Calu3 (cell line): Measurements from ENCODE around the gene RMP24.

Source experiments
- BruUV-seq: library from RNA; stranded (reverse); fragments of 400-500 nt; replicated peaks from 2 replicates; lab custom pipeline; 2021; lab: Mats Ljungman, UMichigan
- CTCF ChIA-PET: fragments of 300-600 bp; sonication (Branson Sonifier 250); formaldehyde crosslinking; loops from one replicate; lab custom pipeline; 2022; ENCODE audit warnings: antibody characterized with exemption; lab: Charles Lee
- DNase-seq: peaks from one replicate; pipeline ENCODE4 v3.0.0; 2022
- H3K27ac Mint-ChIP-seq: one replicate; pipeline ENCODE4 v1.8.0; 2022; ENCODE audit warnings: mixed read lengths; ENCODE audit not compliant: unreplicated experiment
- H3K27me3 Mint-ChIP-seq: one replicate; pipeline ENCODE4 v1.8.0; 2022; ENCODE audit warnings: mixed read lengths; ENCODE audit not compliant: unreplicated experiment
- H3K36me3 Mint-ChIP-seq: one replicate; pipeline ENCODE4 v1.8.0; 2022; ENCODE audit warnings: mild to moderate bottlenecking, moderate library complexity, mixed read lengths; ENCODE audit not compliant: insufficient read depth, unreplicated experiment
- H3K4me1 Mint-ChIP-seq: one replicate; pipeline ENCODE4 v1.8.0; 2022; ENCODE audit warnings: mild to moderate bottlenecking, low read depth, mixed read lengths; ENCODE audit not compliant: unreplicated experiment
- H3K4me3 Mint-ChIP-seq: one replicate; pipeline ENCODE4 v1.8.0; 2022; ENCODE audit warnings: mild to moderate bottlenecking, low read depth, moderate library complexity, mixed read lengths; ENCODE audit not compliant: unreplicated experiment
- H3K9me3 Mint-ChIP-seq: one replicate; pipeline ENCODE4 v1.8.0; 2022; ENCODE audit warnings: low read depth, mixed read lengths; ENCODE audit not compliant: unreplicated experiment
- CTCF ChIP-seq: fragments of 200-600 bp; IDR thresholded peaks from one replicate; pipeline ENCODE4 v1.8.0; 2022; ENCODE audit warnings: antibody characterized with exemption; ENCODE audit not compliant: unreplicated experiment
- intact Hi-C: fragments of 100-400 bp; cut with micrococcal nuclease; formaldehyde crosslinking; loops from one replicate; pipeline ENCODE4 v1.10.0; 2022; ENCODE audit not compliant: unreplicated experiment

The RMP24 gene

GRCh38 chr18:35949903-35950627 lies 22.4 kb upstream of the RMP24 start:
- CTCF ChIA-PET, result interaction anchor here (1.8 to 2.3 kb wide), 2 partner anchors 12 to 194 kb away, joined by 12 to 15 read pairs; no protein-coding TSS in a partner anchor
- peak overlapping the region; percentile 80 for H3K4me3 Mint-ChIP-seq
- no peak overlapping the region for H3K27ac Mint-ChIP-seq
- no TSS peak for BruUV-seq
- H3K9me3 Mint-ChIP-seq, result no peaks in the 10 kb centered on the region
- no peaks in the 10 kb centered on the region for H3K27me3 Mint-ChIP-seq
- TF ChIP-seq CTCF, result peak; percentile 91
- DNase-seq, result peak; percentile 65
- intact Hi-C loops, result loop anchor here (1.0 kb wide), 2 partner anchors 33 to 194 kb away; no protein-coding TSS in a partner anchor
- H3K4me1 Mint-ChIP-seq, result peaks cover 16% of the 10 kb centered on the region
- H3K36me3 Mint-ChIP-seq, result no peaks in the 10 kb centered on the region

DNA sequence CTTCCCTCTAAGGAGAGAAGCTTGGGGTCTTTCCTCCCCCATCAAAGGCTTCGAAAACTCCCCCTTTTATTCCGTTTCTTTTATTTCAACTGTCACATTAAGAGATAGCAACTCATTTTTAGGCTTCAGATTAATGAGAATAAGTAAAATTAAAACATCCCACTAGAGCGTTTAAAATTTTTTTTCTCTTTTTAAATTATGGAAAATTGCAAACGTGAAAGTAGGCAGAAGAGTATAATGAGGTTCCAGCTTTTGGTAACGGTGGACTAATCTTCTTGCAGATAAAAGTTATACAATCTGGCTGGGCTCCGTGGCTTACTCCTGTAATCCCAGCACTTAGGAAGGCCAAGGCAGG lies 21.9 kb upstream of the RMP24 start:
- DNase-seq, result no peak
- Mint-ChIP-seq H3K27ac (no peak overlapping the region), H3K4me3 (peak overlapping the region; percentile 80), H3K27me3 (no peaks in the 10 kb centered on the region), H3K4me1 (peaks cover 16% of the 10 kb centered on the region), H3K36me3 (no peaks in the 10 kb centered on the region), H3K9me3 (no peaks in the 10 kb centered on the region)
- no peak for TF ChIP-seq CTCF
- CTCF ChIA-PET, result interaction anchor here (1.8 to 2.3 kb wide), 2 partner anchors 13 to 194 kb away, joined by 12 to 15 read pairs; no protein-coding TSS in a partner anchor
- intact Hi-C loops, result loop anchor here (1.0 kb wide), 2 partner anchors 33 to 194 kb away; no protein-coding TSS in a partner anchor
- BruUV-seq, result no TSS peak

GRCh38 chr18:35953688-35954087 lies 18.8 kb upstream of the RMP24 start:
- TF ChIP-seq CTCF, result no peak
- no peak for DNase-seq
- Mint-ChIP-seq H3K9me3 (no peaks in the 10 kb centered on the region), H3K27me3 (peaks cover 26% of the 10 kb centered on the region), H3K36me3 (no peaks in the 10 kb centered on the region), H3K4me3 (no peak overlapping the region), H3K27ac (no peak overlapping the region), H3K4me1 (peaks cover 16% of the 10 kb centered on the region)
- CTCF ChIA-PET, result interaction anchor here (0.7 kb wide), 1 partner anchor 195 kb away, joined by 3 read pairs; no protein-coding TSS in a partner anchor
- intact Hi-C loops, result no loop called here
- BruUV-seq, result no TSS peak

DNA sequence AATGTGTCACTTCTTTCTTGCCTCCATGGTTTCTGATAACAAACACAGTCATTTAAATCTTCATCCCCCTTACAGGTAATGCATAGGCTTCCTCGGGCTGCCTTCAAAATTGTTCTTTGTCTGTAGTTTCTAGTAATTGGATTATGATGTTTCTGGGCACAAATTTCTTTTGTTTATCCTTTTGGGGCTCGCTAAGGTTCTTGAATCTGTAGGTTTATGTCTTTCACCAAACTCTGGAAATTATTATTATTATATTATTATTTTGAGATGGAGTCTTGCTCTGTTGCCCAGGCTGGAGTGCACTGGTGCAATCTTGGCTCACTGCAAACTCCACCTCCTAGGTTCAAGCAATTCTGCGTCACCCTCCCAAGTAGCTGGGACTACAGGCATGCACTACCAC lies 16.3 kb upstream of the RMP24 start:
- H3K4me1 Mint-ChIP-seq, result no peaks in the 10 kb centered on the region
- no peak overlapping the region for H3K4me3 Mint-ChIP-seq
- intact Hi-C loops, result no loop called here
- CTCF ChIA-PET, result no interaction called here
- no peak overlapping the region for H3K27ac Mint-ChIP-seq
- H3K9me3 Mint-ChIP-seq, result no peaks in the 10 kb centered on the region
- no TSS peak for BruUV-seq
- peaks cover 35% of the 10 kb centered on the region for H3K27me3 Mint-ChIP-seq
- DNase-seq, result no peak
- no peaks in the 10 kb centered on the region for H3K36me3 Mint-ChIP-seq
- TF ChIP-seq CTCF, result no peak
